Ramos (cell line): ENCODE measurements around the gene FAM241A.
"Not testable (repeated sequence)": the region's sequence is repeated elsewhere in the genome, so short reads cannot be mapped to it uniquely, and the experiment has no call there.

Source experiments
- in situ Hi-C: fragments of 300-500 bp; cut with MboI; formaldehyde crosslinking; loops from one replicate; pipeline ENCODE4 v1.14.3; 2022; ENCODE audit warnings: low sequenced_read_pairs; ENCODE audit not compliant: unreplicated experiment

The FAM241A gene

GRCh38 chr4:112208137-112209095, 63.2 kb downstream of the FAM241A start:
- in situ Hi-C loops: not testable (repeated sequence)

- in situ Hi-C loops: loop anchor here (10.0 kb wide), 1 partner anchor 314 kb away; no protein-coding TSS in a partner anchor
Measured at GRCh38 chr4:112210777-112211176, 65.5 kb downstream of the FAM241A start.

GRCh38 chr4:112213091-112213490, 67.8 kb downstream of the FAM241A start:
- in situ Hi-C loops: loop anchor here (10.0 kb wide), 1 partner anchor 312 kb away; no protein-coding TSS in a partner anchor

GRCh38 chr4:112213856-112214255, 68.6 kb downstream of the FAM241A start:
- in situ Hi-C loops: loop anchor here (10.0 kb wide), 1 partner anchor 311 kb away; no protein-coding TSS in a partner anchor

- in situ Hi-C loops: loop anchor here (10.0 kb wide), 1 partner anchor 310 kb away; no protein-coding TSS in a partner anchor
Measured at GRCh38 chr4:112214390-112215264, 69.4 kb downstream of the FAM241A start.

- in situ Hi-C loops: loop anchor here (10.0 kb wide), 1 partner anchor 305 kb away; no protein-coding TSS in a partner anchor
Measured at GRCh38 chr4:112219826-112220366, 74.6 kb downstream of the FAM241A start.

GRCh38 chr4:112222219-112222955, 77.1 kb downstream of the FAM241A start:
- in situ Hi-C loops: no loop called here

- in situ Hi-C loops: no loop called here
Measured at GRCh38 chr4:112225157-112225556, 79.9 kb downstream of the FAM241A start.

GRCh38 chr4:112230879-112231778, 85.9 kb downstream of the FAM241A start:
- in situ Hi-C loops: loop anchor here (10.0 kb wide), 1 partner anchor 136 kb away; no protein-coding TSS in a partner anchor

GRCh38 chr4:112231779-112232713, 86.8 kb downstream of the FAM241A start, which contains the start of gene AP1AR:
AP1AR (plus strand) TSS chr4:112231787; CDS start chr4:112232092, 305 bp downstream.
- in situ Hi-C loops: loop anchor here (10.0 kb wide), 1 partner anchor 137 kb away; no protein-coding TSS in a partner anchor

GRCh38 chr4:112234952-112235609, 89.8 kb downstream of the FAM241A start:
- in situ Hi-C loops: loop anchor here (10.0 kb wide), 1 partner anchor 140 kb away; no protein-coding TSS in a partner anchor

GRCh38 chr4:112236040-112236439, 90.8 kb downstream of the FAM241A start:
- in situ Hi-C loops: loop anchor here (10.0 kb wide), 1 partner anchor 141 kb away; no protein-coding TSS in a partner anchor

GRCh38 chr4:112238833-112239232, 93.6 kb downstream of the FAM241A start:
- in situ Hi-C loops: loop anchor here (10.0 kb wide), 1 partner anchor 144 kb away; no protein-coding TSS in a partner anchor
